Activated CD4-positive, alpha-beta T cell treated with anti-CD3 and anti-CD28 coated beads for 24 hours (primary cell): ENCODE data around the gene FAM163A.

Experiments
- DNase-seq, 2 donors: peaks; one replicate each; pipeline ENCODE4 v3.0.0-alpha.2; 2020; ENCODE audit warnings: low read depth in 2 of 2

FAM163A gene

DNA sequence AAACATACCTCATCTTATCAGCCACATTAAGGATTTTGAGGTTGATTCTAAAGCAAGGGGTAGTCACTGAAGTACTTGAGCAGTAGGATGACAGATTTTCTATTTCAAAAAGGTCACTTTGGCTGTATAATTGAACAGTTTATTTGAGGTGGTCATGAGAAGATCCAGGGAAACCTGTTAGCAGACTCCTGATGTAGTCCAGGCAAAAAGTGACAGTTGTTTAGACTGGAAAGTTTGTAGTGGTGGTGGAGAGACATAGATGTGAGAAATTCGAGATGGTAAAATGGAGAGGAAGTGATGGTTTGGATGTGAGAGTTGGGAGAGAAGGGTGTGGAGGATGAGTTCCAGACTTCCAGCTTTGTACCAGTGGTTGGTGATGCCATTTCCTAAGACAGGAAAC lies 7.5 kb downstream of the FAM163A start:
- DNase-seq, result no peak

DNA sequence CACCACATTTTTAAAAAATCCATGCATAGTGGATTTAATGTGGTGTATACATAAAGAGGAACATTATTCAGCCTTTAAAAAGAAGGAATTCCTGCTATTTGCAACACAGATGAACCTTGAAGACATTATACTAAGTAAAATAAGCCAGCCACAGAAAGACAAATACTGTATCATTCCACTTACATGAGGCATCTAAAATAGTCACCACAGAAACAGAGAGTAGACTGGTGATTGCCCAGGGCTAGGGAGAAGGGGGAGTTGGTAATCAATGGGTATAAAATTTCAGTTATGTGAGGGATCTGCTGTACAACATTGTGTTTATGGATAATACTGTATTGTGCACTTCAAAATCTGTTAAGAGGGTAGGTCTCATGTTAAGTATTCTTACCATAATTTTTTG lies 10.0 kb downstream of the FAM163A start:
- no peak for DNase-seq

DNA sequence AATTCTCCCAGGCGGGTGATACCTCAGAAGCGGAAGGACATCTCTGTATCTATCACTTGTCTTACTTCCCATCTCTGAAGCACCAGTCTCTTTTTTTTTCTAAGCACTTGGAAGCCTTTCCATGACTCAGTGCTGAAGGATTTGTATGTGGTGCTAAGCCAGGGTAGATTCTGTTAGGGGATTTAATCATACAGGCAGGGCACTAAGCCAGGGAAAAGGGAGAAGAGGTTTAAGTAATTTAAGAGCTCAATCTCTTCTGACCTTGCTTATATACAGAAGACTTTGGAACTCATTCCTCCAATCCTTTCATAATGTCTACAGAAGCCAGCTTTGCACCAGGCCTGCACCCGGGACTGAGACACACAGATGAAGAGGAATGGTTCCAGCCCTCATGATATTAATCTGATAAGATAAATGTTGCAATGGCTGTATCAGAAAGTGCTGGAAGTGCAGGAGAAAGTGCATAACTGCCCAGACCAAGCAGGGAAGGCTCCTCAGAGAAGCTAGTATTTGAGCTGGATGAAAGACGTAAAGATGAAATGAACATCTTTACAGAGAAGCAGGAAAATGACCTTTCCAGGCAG lies 11.0 kb downstream of the FAM163A start:
- DNase-seq, result no peak

- no peak for DNase-seq
These were observed 14.8 kb downstream of the FAM163A start for GRCh38 chr1:179757933-179758332.

DNA sequence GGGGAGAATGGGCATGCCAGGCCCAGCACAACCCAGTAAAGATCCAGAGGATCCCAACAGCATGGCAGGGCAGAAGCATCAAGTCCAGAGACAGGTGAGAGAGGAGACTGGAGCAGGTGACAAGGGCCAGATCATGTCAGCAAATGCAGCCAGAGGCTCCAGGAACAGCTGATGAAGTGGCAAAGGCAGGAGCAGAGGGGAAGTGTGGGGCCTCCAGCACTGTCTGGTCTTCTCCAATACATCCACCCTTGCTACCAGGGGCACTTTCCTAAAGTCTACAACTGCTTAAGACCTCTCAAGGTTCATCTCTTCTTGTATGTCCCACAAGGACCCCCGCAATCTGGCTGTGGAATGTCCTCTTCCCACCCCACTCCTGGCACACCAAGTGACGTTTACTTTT lies 17.4 kb downstream of the FAM163A start:
- no peak for DNase-seq

DNA sequence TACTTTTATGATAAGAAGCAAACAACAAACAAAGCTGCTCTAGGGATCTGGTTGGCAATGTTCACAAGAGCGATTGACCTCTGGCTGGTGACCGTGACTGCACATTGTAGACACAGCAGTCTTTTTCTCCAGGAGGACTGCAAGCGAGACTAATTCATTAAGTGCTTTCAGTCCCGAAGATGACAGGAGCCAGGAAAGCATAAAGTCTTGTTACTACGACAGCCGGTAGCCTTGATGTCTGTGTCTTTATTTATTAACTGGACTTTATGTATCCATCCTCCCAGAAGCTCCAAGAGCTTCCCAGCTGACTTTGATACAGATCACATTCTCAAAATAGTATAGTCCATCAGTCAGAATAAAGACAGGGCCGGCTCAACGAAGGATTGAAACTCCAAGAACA lies 18.2 kb downstream of the FAM163A start:
- DNase-seq, result no peak

GRCh38 chr1:179761846-179762640 lies 19.0 kb downstream of the FAM163A start:
- no peak for DNase-seq

DNA sequence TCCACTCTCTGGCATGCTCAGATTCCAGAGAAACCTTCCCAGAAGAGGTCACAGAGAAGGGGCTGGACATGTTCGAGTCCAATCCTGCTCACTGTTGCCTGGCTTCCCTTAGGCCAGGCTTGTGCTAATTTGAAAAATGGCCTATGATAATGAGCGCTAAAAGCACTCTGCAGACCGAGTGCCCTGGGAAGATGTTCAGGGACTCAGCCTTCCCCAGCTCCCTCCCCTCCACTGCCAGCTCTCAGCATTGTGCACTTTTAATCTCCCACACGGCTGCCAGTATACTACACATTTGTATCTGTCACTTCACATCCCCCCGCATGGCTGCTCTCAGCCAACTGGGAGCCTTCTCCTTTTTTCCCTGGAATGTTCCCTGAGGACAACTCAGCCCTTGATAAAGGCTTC lies 24.1 kb downstream of the FAM163A start:
- no peak for DNase-seq

DNA sequence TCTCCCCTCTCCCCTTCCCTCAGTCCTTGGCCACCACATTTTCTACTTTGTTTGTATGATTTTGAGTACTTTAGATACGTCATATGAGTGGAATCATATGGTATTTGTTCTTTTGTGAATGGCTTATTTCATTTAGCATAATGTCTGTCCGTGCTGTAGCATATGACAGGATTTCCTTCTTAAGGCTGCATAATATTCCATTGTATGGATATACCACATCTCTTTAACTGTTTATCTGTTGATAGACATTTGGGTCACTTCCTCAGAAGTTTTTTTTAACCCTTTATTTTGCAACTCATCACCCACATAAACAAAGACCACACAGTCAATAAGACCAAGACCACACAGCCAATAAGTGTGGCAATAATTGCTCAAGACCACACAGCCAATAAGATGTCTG lies 24.9 kb downstream of the FAM163A start:
- no peak for DNase-seq

GRCh38 chr1:179770887-179771502 lies 27.9 kb downstream of the FAM163A start:
- no peak for DNase-seq

DNA sequence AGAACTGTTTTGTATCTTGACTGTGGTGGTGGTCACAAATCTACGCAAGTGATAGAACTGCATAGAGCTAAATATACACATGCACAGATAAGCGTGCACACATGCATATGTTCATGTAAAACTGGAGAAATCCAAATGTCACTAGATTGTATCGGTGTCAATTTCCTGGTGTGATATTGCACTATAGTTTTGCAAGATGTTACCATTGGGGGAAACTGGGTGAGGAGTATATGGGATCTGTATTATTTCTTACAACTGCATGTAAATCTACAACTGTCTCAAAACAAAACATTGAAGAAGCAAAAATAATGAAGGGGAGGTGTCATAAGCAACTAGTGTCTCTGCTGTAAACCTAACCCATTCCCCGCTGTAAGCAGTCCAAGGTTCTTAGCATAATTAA lies 30.2 kb downstream of the FAM163A start:
- DNase-seq, result no peak

DNA sequence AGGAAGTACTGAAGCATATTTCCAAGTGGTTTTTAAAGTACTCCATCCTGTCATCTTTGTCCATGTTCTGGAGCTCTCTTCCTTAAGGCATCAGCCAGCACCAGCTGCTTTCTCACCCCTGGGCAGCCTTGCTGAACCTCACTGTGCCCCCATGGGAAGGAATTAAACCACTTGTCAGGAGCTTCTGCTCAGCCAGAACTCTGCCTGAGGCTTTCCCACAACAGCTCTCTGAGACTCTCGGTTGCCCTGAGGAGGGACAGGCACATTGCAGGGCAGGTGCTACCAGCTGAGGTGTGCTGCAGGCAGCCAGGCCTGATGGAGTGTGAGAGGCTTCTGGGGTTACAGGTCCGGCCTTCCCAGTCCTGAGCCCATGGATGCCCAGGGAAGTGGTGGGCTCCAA lies 30.9 kb downstream of the FAM163A start:
- no peak for DNase-seq

GRCh38 chr1:179774566-179774965 lies 31.5 kb downstream of the FAM163A start:
- DNase-seq, result no peak

DNA sequence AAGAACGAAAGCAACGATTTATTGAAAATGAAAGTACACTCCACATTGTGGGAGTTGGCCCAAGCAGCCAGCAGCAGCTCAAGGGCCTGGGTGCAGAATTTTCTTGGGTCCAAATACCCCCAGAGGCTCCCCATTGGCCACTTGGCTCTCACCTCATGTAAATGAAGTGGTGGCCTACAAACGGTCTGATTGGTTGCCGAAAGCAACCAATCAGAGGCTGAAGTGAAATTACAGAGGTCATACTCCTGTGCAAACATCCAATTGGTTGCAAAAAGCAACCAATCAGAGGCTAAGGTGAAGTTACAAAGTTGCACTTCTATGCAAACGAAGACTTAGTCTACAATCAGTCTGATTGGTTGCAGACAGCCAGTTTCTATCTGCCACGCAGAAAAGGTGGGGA lies 31.9 kb downstream of the FAM163A start:
- DNase-seq, result no peak

DNA sequence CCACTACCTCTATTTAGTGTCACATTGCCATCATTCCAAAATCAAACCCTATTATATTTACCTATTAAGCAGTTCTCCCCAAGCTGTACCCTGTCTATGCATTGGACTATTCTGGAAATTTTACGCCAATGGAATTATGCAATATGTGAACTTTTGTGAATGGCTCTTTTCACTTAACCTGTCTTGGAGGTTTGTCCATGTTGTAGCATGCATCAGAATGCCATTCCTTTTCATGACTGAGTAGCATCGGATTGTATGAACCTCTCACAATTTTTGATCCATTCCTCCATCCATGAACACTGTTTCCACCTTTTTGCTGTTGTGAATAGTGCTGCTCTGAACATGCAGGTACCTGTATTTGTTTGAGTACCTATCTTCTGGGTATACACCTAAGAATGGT lies 33.7 kb downstream of the FAM163A start:
- DNase-seq, result no peak

DNA sequence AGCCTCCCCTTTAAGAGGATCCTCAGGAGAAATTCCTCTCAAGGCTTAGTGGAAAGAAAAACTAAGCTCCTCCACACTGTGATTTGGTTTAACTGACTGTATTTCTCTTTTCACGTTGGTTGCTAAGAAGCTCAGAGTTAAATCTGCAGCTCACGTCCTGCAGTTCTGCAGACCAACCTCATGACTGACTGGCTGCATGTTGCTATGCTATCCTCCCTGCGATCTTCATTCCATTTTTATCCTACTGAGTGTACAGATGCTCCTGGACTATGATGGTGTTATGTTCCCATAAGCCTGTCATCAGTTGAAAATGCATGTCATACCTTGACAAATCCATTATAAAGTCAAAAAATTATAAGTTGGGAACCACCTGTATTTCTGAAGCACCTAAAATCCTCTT lies 34.6 kb downstream of the FAM163A start:
- no peak for DNase-seq

DNA sequence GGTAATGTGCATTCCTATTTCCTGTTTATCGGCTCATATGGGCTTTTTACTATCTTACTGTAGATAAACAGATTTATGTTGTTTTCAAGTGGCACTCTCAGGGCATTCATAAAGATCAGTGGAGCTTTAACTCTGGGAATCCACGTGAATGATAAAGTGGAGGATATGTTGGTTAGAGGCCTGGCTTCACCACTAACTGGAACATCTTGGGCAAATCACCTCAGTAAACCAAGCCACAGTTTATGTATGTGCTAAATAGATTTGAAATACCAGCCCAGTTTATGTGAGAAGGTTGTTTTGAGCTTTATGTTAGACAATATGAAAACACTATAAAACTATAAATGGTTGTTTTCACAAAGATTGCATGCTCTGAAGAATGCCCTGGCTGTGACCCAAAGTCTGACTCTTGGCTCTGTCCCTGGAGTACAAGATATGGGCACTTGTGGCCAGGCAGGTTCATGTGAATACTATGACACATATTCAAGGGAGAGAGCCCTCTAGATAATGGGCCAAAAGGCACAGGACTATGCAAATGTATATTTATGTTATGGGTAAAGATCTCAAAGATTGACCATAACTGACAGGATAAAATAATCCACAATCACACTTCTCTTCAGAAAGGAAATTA lies 36.7 kb downstream of the FAM163A start:
- no peak for DNase-seq

- no peak for DNase-seq
These were observed 38.9 kb downstream of the FAM163A start for GRCh38 chr1:179781962-179782361.

DNA sequence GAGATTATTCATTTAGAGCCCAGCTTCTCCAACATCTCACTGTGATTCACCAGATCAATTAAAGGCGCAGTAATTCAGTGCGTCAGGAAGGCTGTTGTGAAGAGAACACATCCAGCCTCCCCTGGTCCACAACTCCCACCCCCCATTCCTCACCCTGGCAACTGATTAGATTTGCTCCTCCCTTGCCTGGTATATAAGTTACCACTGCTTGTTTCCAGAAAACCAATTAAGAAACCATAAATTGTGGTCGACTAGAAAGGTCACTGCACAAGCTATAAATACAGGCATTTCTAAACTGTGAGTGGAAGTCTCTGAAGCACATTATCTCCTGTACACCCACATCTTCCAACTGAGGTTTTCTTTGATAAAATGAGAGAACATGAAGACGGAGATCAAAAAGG lies 41.9 kb downstream of the FAM163A start:
- DNase-seq, result no peak

- DNase-seq, result no peak
These were observed 42.6 kb downstream of the FAM163A start for GRCh38 chr1:179785728-179786127.

DNA sequence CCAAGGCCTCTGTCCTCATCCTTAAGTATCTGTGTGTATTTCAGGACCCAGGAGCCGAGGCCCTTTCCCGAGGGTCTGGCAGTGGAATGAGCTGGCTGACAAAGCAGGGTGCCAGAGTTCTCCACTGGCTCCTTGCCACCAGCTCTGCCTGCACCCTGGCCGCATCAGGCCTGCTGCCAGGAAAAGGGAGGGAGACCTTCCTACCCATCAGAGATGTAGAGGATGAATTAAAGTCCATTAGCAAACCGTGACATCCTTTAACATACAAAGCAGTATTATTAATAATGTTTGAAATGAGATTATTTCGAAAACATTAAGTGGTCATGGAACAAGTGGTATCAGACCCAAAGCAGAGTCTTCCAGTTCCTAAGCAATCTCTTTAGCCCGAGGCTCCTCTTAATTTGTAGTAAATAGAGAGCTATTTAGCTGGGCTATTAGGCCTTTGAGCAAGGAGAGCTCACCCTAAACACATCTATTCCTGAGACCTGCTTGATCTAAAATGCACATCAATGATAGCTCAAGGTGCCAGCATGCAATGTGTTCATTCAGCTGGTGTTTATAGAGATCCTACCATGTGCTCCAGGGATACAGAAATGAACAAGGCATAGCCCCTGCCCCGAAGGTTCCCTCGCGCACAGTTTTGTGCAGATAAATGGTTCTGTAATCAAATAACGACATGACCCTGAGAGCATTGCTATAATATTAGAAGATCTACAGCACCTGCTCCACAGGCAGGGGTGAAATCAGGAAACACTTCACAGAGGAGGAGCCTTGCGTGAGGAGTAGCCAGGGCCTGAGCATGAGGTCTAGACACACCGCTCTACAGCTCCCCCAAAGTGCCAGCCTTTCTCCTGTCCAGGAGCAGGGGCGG lies 44.0 kb downstream of the FAM163A start:
- DNase-seq, result no peak

- no peak for DNase-seq
These were observed 45.2 kb downstream of the FAM163A start for GRCh38 chr1:179788259-179788658.
